CD14-positive monocyte (primary cell): ENCODE data around the gene MYOZ3. TPM values are rescaled to one million over a fixed set of nuclear protein-coding genes. Genes with fewer than 3 reads are reported as not detected.

Experiments
- DNase-seq, 3 donors: peaks; one replicate each; pipeline ENCODE4 v3.0.0-alpha.2; 2011 to 2022
- H2AFZ ChIP-seq: 2 replicates; pipeline ENCODE4 v1.6.0; 2012; ENCODE audit warnings: mild to moderate bottlenecking, low read depth, low read length, inconsistent platforms; ENCODE audit not compliant: insufficient read depth, poor library complexity, severe bottlenecking
- H3K27ac ChIP-seq, 2 donors: 1 replicate in 1 of 2; 2 replicates in 1 of 2; pipeline ENCODE4 v1.5.1; 2012 to 2013; ENCODE audit warnings: low read length in 2 of 2, control low read depth in 1 of 2, inconsistent platforms in 1 of 2, low read depth in 1 of 2, mild to moderate bottlenecking in 1 of 2
- H3K27me3 ChIP-seq, 2 donors: one replicate each; pipeline versions ENCODE4 v1.6.0 to v1.6.1; 2011 to 2013; ENCODE audit warnings: low read length in 2 of 2; ENCODE audit not compliant: control insufficient read depth in 2 of 2, insufficient read depth in 2 of 2
- H3K36me3 ChIP-seq, 2 donors: replicated peaks in 1 of 2; 1 replicate in 1 of 2; 2 replicates in 1 of 2; pipeline versions ENCODE4 v1.5.1 to v1.6.1; 2012 to 2013; ENCODE audit warnings: low read length in 2 of 2, control low read depth in 1 of 2, inconsistent platforms in 1 of 2, mild to moderate bottlenecking in 1 of 2; ENCODE audit not compliant: insufficient read depth in 2 of 2, control insufficient read depth in 1 of 2
- H3K4me1 ChIP-seq, 2 donors: 1 replicate in 1 of 2; 2 replicates in 1 of 2; pipeline versions ENCODE4 v1.5.1 to v1.6.1; 2012 to 2013; ENCODE audit warnings: low read length in 2 of 2, control low read depth in 1 of 2, inconsistent platforms in 1 of 2, mild to moderate bottlenecking in 1 of 2, moderate library complexity in 1 of 2; ENCODE audit not compliant: insufficient read depth in 2 of 2, control insufficient read depth in 1 of 2
- H3K4me2 ChIP-seq: replicated peaks from 2 replicates; pipeline ENCODE3; 2012; ENCODE audit warnings: low read length, moderate library complexity, mild to moderate bottlenecking; ENCODE audit not compliant: poor library complexity, severe bottlenecking; ENCODE audit errors: extremely low read depth
- H3K4me3 ChIP-seq, 3 experiments: fragments of 200-600 bp in 1 of 3; sonication (generic) in 1 of 3; replicated peaks in 1 of 3; 1 replicate in 2 of 3; 2 replicates in 1 of 3; pipeline ENCODE4 v1.5.1; 2011 to 2013; ENCODE audit warnings: low read length in 3 of 3, mild to moderate bottlenecking in 3 of 3, control low read depth in 2 of 3, low read depth in 2 of 3, inconsistent platforms in 1 of 3, moderate library complexity in 1 of 3
- H3K79me2 ChIP-seq: 2 replicates; pipeline ENCODE4 v1.6.0; 2012; ENCODE audit warnings: mild to moderate bottlenecking, control low read depth, inconsistent platforms, low read length, moderate library complexity; ENCODE audit not compliant: insufficient read depth
- H3K9ac ChIP-seq: 2 replicates; pipeline ENCODE4 v1.6.0; 2017; ENCODE audit warnings: low read length, mild to moderate bottlenecking; ENCODE audit not compliant: insufficient read depth, poor library complexity, severe bottlenecking
- H3K9me3 ChIP-seq, 2 donors: replicated peaks in 1 of 2; 1 replicate in 1 of 2; 2 replicates in 1 of 2; pipeline versions ENCODE4 v1.5.1 to v1.6.1; 2012 to 2013; ENCODE audit warnings: low read length in 2 of 2, control low read depth in 1 of 2; ENCODE audit not compliant: control insufficient read depth in 1 of 2, insufficient read depth in 1 of 2
- H4K20me1 ChIP-seq: 2 replicates; pipeline ENCODE4 v1.6.0; 2012; ENCODE audit warnings: mild to moderate bottlenecking, low read length, control low read depth, moderate library complexity; ENCODE audit not compliant: insufficient read depth
- H3K27ac Mint-ChIP-seq, 7 donors: one replicate each; pipeline ENCODE4 v1.8.0; 2020; ENCODE audit warnings: mild to moderate bottlenecking in 7 of 7, mixed read lengths in 7 of 7, moderate library complexity in 6 of 7, inconsistent platforms in 2 of 7
- H3K27me3 Mint-ChIP-seq, 3 donors: one replicate each; pipeline ENCODE4 v1.8.0; 2021 to 2022; ENCODE audit warnings: low read depth in 3 of 3, mild to moderate bottlenecking in 3 of 3, mixed read lengths in 3 of 3, moderate library complexity in 3 of 3, inconsistent platforms in 1 of 3
- H3K36me3 Mint-ChIP-seq, 2 donors: one replicate each; pipeline ENCODE4 v1.8.0; 2020; ENCODE audit warnings: mixed read lengths in 2 of 2, inconsistent platforms in 1 of 2, mild to moderate bottlenecking in 1 of 2
- H3K4me1 Mint-ChIP-seq: one replicate; pipeline ENCODE4 v1.8.0; 2020; ENCODE audit warnings: mild to moderate bottlenecking, mixed read lengths
- H3K4me3 Mint-ChIP-seq, 2 donors: one replicate each; pipeline ENCODE4 v1.8.0; 2020; ENCODE audit warnings: mild to moderate bottlenecking in 2 of 2, mixed read lengths in 2 of 2, moderate library complexity in 1 of 2
- H3K9me3 Mint-ChIP-seq, 7 donors: one replicate each; pipeline ENCODE4 v1.8.0; 2020 to 2022; ENCODE audit warnings: mixed read lengths in 7 of 7, mild to moderate bottlenecking in 6 of 7, moderate library complexity in 6 of 7, inconsistent platforms in 2 of 7
- WGBS: methylation state at CpG from one replicate; pipeline ENCODE4 v1.1.5; 2013; ENCODE audit warnings: missing lambda C conversion rate; ENCODE audit not compliant: insufficient coverage; 5-methylcytosine and 5-hydroxymethylcytosine counted together
- intact Hi-C, 2 donors: fragments of 100-400 bp; cut with micrococcal nuclease; formaldehyde crosslinking; loops; one replicate each; pipeline versions ENCODE4 v1.15.0 to v1.15.1; 2023
- polyA plus RNA-seq, 3 donors: library from polyadenylated mRNA; depleted of rRNA in 1 of 3; unstranded in 2 of 3; stranded (reverse) in 1 of 3; fragments of 300-500 nt in 2 of 3; fragments of >200 nt in 1 of 3; fragmentation: Illumina TruSeq in 2 of 3; gene quantifications; 1 replicate in 2 of 3; 2 replicates in 1 of 3; pipeline ENCODE4 v1.2.3, GENCODE V29; 2012 to 2021
- TF ChIP-seq, protein P1 (sequence below): fragments of 200-600 bp; IDR thresholded peaks from one replicate; pipeline ENCODE4 v1.8.0; 2022; ENCODE audit warnings: antibody characterized with exemption, mild to moderate bottlenecking

The MYOZ3 gene
- polyA plus RNA-seq, 3 donors = not detected

DNA sequence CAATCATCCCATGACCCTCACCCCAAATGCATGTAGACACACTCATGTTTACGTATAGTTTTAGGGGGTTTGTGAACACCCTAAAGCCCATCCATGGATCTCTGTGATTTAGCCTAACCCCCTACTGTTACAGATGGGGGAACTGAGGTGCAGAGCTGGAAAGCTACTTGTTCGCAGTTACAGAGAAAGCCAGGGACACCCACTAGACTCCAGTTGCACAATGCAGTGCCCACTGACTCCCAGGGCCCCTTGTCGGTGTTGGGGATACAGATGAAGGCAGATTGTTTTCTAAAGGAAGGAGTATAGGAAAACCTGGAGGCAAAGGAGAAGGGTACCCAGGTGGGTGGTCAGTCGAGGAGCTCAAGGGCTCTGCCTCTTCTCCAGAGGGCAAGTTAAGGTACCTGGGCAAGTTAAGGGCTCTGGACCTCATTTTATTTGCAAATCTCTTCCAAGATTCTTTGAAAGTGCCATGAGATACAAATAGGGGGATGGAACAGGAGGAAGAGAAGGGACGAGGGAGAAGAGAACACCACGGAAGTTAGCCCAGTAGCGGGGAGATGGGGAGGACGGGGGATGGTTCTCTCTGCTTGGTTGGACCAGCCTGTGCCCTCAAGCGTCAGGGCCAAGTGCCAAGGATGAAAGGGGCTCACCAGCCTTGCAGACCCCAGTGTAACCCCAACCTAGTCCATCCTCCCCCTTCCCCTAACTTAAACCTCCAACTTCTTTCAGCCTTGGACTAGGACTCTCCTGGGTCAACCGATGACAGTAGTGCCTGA lies 958 bp downstream of the MYOZ3 start:
- H3K4me2 ChIP-seq = no peak overlapping the region
- no peak overlapping the region for H2AFZ ChIP-seq
- Mint-ChIP-seq H3K4me3 (no peak overlapping the region), H3K27ac (peak overlapping the region in 1 of 7 donors; percentile 54), H3K9me3 (peaks cover 0 to 2% (median 0%) of the 10 kb centered on the region in 7 donors), H3K36me3 (no peaks in the 10 kb centered on the region), H3K4me1 (peaks cover 2% of the 10 kb centered on the region), H3K27me3 (peaks cover 2 to 5% (median 4%) of the 10 kb centered on the region in 3 donors)
- no peaks in the 10 kb centered on the region for H4K20me1 ChIP-seq
- H3K9ac ChIP-seq = no peak overlapping the region
- H3K9me3 ChIP-seq = no peaks in the 10 kb centered on the region
- peaks cover 2% of the 10 kb centered on the region in 2 donors for H3K4me1 ChIP-seq
- TF ChIP-seq, protein P1, sequence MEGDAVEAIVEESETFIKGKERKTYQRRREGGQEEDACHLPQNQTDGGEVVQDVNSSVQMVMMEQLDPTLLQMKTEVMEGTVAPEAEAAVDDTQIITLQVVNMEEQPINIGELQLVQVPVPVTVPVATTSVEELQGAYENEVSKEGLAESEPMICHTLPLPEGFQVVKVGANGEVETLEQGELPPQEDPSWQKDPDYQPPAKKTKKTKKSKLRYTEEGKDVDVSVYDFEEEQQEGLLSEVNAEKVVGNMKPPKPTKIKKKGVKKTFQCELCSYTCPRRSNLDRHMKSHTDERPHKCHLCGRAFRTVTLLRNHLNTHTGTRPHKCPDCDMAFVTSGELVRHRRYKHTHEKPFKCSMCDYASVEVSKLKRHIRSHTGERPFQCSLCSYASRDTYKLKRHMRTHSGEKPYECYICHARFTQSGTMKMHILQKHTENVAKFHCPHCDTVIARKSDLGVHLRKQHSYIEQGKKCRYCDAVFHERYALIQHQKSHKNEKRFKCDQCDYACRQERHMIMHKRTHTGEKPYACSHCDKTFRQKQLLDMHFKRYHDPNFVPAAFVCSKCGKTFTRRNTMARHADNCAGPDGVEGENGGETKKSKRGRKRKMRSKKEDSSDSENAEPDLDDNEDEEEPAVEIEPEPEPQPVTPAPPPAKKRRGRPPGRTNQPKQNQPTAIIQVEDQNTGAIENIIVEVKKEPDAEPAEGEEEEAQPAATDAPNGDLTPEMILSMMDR = no peak
- H3K27ac ChIP-seq = no peak overlapping the region
- intact Hi-C loops = no loop called here
- no peaks in the 10 kb centered on the region for H3K27me3 ChIP-seq
- WGBS = 86% methylated on average over 6 of the region's 10 CpGs
- H3K4me3 ChIP-seq = no peak overlapping the region
- H3K79me2 ChIP-seq = no peaks in the 10 kb centered on the region
- no peaks in the 10 kb centered on the region for H3K36me3 ChIP-seq
- DNase-seq = no peak

DNA sequence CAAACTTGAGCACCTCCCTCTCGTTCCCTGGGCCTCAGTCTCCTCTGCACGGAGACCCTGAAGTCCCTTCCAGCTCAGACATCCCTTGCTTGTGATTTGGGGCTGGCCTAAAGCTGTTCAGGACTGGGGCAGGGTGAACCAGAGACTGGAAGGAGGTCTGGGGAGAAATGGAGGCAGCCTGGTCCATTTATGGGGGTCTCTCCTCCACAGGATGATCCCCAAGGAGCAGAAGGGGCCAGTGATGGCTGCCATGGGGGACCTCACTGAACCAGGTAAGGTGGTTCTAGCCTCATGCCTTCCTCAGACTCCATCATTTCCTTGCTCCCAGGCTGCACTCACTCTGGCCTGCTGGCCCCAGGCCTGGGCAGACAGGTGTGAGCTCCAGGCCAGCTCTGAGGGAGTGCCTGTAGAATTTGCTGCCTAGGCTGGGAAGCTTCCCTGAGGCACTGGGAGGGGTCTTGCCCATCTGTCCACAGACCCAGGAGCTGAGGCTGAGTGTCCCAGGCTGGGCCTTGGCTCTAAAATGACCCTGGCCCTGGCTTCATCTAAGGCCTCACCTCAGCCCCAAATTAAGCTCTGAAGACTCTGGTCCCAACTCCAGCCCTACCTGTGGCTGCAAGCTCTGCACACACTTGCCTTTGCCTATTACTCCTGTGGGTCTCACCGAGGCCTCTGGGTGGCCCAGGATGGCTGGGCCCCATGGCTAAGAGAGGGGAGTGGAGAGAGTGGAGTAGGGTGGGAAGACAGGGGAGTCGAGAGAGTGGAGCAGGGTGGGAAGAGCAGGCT lies 1.9 kb downstream of the MYOZ3 start:
- Histone ChIP-seq H3K4me1 (no peaks in the 10 kb centered on the region), H3K27ac (no peak overlapping the region), H3K9me3 (no peaks in the 10 kb centered on the region), H3K27me3 (no peaks in the 10 kb centered on the region), H3K9ac (no peak overlapping the region), H3K4me2 (no peak overlapping the region), H3K36me3 (no peaks in the 10 kb centered on the region), H2AFZ (no peak overlapping the region), H3K4me3 (no peak overlapping the region), H3K79me2 (no peaks in the 10 kb centered on the region), H4K20me1 (no peaks in the 10 kb centered on the region)
- H3K36me3 Mint-ChIP-seq = no peaks in the 10 kb centered on the region
- DNase-seq = no peak
- no peak overlapping the region for H3K27ac Mint-ChIP-seq
- H3K4me1 Mint-ChIP-seq = no peaks in the 10 kb centered on the region
- H3K27me3 Mint-ChIP-seq = peaks cover 0 to 2% (median 2%) of the 10 kb centered on the region in 3 donors
- intact Hi-C loops = no loop called here
- H3K4me3 Mint-ChIP-seq = no peak overlapping the region
- H3K9me3 Mint-ChIP-seq = peaks cover 0 to 2% (median 0%) of the 10 kb centered on the region in 7 donors
- TF ChIP-seq, protein P1 = no peak
- WGBS = 83% methylated on average over 1 of the region's 4 CpGs
